LNCaP clone FGC (cell line): Measurements from ENCODE around the gene TOP2A.

Source experiments
- DNase-seq: peaks from one replicate; pipeline ENCODE4 v3.0.0-alpha.2; 2011; ENCODE audit warnings: low read depth
- H3K4me3 ChIP-seq: 2 replicates; pipeline ENCODE4 v1.5.1; 2011; ENCODE audit warnings: mild to moderate bottlenecking, low read depth, low read length, control low read depth
- TF ChIP-seq, protein P1 (sequence below): IDR thresholded peaks from 2 replicates; pipeline ENCODE4 v1.5.1; 2012; ENCODE audit warnings: mild to moderate bottlenecking; ENCODE audit not compliant: control insufficient read depth, insufficient read depth; ENCODE audit errors: extremely low read depth

Gene TOP2A

DNA sequence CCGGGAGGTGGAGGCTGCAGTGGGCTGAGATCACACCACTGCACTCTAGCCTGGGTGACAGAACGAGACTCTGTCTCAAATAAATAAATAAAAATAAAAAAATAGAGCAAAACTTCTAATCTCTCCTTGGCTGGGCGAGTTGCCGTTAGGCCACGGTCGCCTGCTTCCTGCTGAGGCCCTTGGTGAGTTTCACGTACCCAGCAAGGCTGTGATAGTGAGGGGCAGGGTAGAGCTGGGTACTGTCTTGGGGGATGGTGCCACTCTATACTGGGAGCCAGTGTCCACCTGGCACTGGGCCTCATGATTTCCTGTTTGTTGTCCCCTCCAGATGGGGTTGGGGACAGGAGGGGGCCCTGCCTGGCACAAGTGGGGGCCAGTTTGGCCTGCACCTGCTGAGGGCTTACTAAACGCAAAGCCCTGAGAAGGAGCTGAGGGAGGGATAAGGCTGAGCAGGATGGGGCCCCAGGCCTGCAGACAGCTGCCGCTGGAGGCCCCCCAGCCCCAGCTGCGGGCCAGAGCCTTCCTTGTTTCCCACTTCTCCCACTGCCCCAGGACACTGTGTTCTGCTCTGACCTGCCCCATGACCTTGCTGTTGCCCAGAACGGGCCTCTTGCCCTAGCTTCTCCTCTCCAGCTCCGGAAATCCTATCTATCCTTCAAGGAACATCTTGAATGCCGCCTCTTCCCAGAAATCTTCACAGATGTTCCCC is 78.6 kb downstream of the TOP2A start:
- no peak for DNase-seq
- TF ChIP-seq, protein P1, sequence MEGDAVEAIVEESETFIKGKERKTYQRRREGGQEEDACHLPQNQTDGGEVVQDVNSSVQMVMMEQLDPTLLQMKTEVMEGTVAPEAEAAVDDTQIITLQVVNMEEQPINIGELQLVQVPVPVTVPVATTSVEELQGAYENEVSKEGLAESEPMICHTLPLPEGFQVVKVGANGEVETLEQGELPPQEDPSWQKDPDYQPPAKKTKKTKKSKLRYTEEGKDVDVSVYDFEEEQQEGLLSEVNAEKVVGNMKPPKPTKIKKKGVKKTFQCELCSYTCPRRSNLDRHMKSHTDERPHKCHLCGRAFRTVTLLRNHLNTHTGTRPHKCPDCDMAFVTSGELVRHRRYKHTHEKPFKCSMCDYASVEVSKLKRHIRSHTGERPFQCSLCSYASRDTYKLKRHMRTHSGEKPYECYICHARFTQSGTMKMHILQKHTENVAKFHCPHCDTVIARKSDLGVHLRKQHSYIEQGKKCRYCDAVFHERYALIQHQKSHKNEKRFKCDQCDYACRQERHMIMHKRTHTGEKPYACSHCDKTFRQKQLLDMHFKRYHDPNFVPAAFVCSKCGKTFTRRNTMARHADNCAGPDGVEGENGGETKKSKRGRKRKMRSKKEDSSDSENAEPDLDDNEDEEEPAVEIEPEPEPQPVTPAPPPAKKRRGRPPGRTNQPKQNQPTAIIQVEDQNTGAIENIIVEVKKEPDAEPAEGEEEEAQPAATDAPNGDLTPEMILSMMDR: no peak
- no peak overlapping the region for H3K4me3 ChIP-seq
